IPS-18c (cell line): ENCODE measurements around the gene ESRRB.

Experiments
- H3K4me3 ChIP-seq: 2 replicates; pipeline ENCODE4 v1.7.0; 2013; ENCODE audit warnings: low read depth, mild to moderate bottlenecking, low read length, moderate library complexity; ENCODE audit not compliant: insufficient read depth
- H3K9me3 ChIP-seq: one replicate; pipeline ENCODE4 v1.6.1; 2013; ENCODE audit warnings: mild to moderate bottlenecking, low read length, moderate library complexity; ENCODE audit not compliant: control insufficient read depth, insufficient read depth

Gene ESRRB

DNA sequence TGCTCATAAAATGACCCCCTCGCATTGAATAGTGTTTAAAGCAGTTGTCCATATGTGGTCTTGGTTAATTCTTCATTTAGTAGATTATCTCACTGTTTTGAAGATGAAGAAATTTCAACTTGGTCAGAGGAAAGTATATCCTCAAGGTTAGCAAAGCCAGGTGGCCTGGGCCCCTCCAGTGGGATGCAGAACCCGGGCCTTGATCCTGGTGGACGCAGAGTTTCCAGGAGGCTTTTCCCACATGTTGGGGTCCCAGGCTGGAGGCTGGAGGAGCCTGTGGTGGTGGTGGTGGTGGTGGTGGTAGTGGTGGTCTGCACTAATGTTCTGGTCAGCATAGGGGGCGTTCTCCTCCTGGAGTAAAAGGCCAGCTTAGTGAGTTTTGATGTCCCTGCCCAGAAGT, 85.9 kb downstream of the ESRRB start:
- H3K4me3 ChIP-seq: no peak overlapping the region
- no peaks in the 10 kb centered on the region for H3K9me3 ChIP-seq

DNA sequence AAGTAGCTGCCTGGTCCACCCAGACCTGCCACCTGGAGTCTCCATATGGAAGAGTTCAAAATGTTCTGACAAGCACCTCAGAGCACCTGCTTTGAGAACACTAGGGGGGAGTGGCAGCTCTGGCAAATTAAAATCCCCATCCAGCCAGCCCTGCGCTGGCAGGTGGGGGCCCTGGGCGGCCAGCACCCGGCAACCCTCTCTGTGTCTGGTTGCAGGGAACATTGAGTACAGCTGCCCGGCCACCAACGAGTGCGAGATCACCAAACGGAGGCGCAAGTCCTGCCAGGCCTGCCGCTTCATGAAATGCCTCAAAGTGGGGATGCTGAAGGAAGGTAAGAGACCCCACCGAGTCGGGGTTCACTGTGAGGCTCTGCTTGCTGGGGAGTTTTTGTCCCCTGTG, 86.4 kb downstream of the ESRRB start:
- no peaks in the 10 kb centered on the region for H3K9me3 ChIP-seq

DNA sequence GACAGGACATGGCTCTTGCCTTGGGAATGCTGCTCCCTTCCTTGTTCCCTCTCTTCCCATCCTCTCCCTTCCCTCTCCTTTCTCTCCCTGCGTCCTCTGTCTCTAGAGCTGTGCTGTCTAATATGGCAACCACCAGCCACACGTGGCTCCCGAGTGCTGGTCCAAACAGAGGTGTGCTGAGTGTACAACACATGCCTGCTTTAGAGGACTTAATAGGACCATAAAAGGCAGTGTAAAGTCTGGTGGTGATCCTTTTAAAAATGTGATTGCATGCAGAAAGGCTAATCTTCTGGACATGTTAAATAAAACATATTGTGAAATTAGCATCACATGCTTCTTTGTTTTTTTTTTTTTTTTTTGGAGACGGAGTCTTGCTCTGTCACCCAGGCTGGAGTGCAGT, 87.2 kb downstream of the ESRRB start:
- H3K9me3 ChIP-seq: no peaks in the 10 kb centered on the region
- no peak overlapping the region for H3K4me3 ChIP-seq

More for the DNA sequence above, 86.4 kb downstream of the ESRRB start:
- no peak overlapping the region for H3K4me3 ChIP-seq

DNA sequence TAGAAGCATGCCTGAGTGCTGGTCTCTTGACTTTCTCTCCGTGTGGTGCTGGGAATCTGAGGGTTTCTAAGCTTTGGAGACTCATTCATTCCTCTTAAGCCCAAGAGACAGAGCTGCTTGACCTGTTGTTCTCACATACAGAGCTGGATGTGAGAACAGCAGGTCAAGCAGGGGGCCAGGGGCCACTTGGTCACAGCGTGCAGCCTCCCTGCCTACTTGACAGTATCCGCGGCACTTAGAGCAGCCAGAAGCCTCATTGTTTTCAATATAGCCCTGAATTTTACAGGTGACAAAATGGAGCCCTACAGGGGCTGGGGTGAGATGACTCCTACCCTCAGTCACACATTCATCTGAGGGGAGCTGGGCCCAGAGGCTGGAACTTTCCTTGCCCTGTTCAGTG, 88.9 kb downstream of the ESRRB start:
- H3K4me3 ChIP-seq: no peak overlapping the region
- H3K9me3 ChIP-seq: no peaks in the 10 kb centered on the region

DNA sequence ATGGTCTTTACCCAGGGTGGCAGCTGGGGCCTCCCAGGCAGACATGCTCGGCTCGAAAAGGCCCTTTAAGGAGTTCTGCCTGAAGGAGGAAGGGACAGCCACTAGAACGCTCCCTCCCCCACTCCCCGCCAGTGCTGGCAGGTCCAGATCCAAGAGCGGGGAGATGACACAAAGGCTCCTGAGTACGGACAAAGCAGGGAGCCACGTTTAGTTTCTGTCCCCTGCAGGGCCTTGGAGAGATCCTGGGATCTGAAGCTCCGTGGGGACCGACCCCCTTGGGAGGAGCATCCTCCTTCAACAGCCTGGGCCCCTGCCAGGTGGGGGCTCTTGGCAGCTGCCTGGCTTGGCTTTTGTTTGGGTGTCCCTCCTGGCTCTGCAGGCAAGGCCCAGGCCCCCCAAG, 89.7 kb downstream of the ESRRB start:
- no peak overlapping the region for H3K4me3 ChIP-seq
- no peaks in the 10 kb centered on the region for H3K9me3 ChIP-seq

DNA sequence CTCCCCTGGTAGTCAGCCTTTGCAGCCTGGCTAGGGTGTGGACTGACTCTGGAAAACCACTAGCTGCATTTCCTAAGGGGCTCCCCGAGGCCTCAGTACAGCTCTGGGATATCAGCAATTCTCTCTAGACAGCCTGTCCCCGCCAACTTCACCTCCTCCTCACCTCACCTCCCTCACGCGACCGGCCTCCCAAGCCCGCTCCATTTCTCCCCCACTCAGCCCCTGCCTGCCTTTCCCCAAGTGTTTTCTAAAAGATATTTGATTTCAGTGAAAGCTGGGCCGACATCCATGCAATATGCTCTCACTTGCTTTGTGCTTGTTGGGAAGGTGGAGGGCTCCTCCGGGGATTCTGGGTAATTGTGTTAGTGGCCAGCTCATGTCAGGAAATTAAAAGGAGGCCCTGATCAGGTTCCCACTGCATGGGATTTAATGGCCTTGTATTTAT, 91.8 kb downstream of the ESRRB start:
- Histone ChIP-seq H3K4me3 (no peak overlapping the region), H3K9me3 (no peaks in the 10 kb centered on the region)

- H3K9me3 ChIP-seq: no peaks in the 10 kb centered on the region
- no peak overlapping the region for H3K4me3 ChIP-seq
Observed at GRCh38 chr14:76472199-76472723, 96.3 kb downstream of the ESRRB start.

GRCh38 chr14:76473481-76474263, 97.7 kb downstream of the ESRRB start:
- H3K4me3 ChIP-seq: no peak overlapping the region
- H3K9me3 ChIP-seq: no peaks in the 10 kb centered on the region

DNA sequence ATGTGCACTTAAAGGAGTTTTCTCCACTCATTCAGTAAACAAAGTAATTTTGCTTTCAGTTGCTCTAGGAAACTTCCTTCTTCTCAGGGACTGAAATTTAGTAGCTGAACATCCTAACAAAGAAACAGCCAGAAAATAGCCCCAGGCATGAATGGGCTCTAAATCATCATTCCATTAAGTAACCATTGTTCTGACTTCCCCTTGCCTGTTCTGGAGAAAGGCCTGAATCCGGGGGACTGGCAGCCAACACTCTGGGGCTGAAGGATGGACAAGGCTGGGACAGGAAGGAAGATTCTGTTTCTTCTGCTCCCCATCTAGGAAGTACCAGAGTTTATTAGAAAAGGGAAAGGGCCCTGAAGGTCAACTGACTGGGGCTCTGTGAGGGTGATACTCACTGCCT, 104.5 kb downstream of the ESRRB start:
- Histone ChIP-seq H3K4me3 (no peak overlapping the region), H3K9me3 (no peaks in the 10 kb centered on the region)

GRCh38 chr14:76484355-76484754, 108.4 kb downstream of the ESRRB start:
- Histone ChIP-seq H3K4me3 (no peak overlapping the region), H3K9me3 (no peaks in the 10 kb centered on the region)

DNA sequence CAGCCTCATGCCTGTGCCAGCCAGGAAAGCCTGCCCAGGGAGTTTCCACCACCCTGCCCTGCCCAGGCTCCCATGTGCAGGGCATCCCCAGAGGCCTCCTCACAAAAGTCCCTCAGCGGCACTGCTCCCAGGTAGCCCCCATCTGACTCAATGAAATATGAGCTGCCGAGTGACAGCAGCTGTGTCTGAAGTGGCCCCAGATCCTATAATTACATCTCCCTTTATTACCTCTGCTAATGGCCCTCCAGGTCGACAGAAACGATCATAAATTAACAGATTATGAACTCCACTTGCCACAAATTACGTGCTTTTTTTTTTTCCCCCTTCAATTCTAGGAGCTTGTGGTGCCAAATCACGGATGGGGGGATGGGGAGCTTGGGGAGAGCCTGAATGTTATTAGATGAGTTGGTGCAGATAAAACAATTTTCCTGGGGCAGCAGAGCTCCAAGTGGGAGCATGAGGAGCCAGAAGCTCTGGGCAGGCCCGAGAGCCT, 110.4 kb downstream of the ESRRB start:
- no peaks in the 10 kb centered on the region for H3K9me3 ChIP-seq
- H3K4me3 ChIP-seq: no peak overlapping the region

DNA sequence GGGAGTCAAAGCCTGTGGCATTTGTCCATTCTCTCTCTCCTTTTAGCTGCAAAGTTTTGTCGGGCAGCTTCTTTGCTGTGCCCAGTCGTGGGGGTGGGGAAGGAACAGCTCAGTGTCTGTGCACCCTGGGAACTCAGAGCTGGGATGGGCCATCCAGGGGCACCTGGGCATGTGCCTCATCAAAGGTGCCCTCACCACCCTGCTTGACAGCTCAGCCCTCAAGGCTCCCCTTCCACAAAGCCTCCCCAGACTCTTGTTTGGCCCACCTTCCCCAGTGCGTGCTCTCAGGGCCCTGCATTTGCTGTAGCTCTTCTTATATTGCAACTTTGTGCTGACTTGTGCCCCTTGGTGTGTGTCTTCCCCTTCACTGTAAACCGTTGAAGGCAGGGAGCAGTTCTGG, 112.6 kb downstream of the ESRRB start:
- H3K9me3 ChIP-seq: no peaks in the 10 kb centered on the region
- H3K4me3 ChIP-seq: no peak overlapping the region

DNA sequence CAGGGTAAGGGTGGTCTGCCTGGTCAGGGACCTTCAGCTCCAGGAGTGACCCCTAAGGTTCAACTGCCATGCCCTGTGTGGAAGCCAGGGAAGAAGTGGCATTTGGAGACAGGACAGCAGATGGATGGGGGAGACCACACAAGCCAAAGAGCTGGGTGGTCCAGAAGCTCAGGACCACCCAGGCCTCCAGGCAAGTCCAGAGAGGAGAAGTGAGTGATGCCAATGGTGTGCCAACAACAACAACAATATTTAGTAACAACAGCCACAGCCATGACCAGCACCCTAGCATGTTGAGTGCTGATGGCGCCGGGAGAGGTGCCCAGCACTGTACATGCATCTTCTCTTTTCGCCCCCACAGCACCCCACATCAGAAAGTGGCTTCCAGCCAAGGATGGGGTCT, 113.7 kb downstream of the ESRRB start:
- Histone ChIP-seq H3K9me3 (no peaks in the 10 kb centered on the region), H3K4me3 (no peak overlapping the region)

GRCh38 chr14:76490111-76490510, 114.2 kb downstream of the ESRRB start:
- Histone ChIP-seq H3K4me3 (no peak overlapping the region), H3K9me3 (no peaks in the 10 kb centered on the region)

- H3K4me3 ChIP-seq: no peak overlapping the region
- H3K9me3 ChIP-seq: no peaks in the 10 kb centered on the region
Observed at GRCh38 chr14:76490735-76491134, 114.8 kb downstream of the ESRRB start.

- Histone ChIP-seq H3K4me3 (no peak overlapping the region), H3K9me3 (no peaks in the 10 kb centered on the region)
Observed at GRCh38 chr14:76491172-76491930, 115.4 kb downstream of the ESRRB start.

- no peak overlapping the region for H3K4me3 ChIP-seq
- no peaks in the 10 kb centered on the region for H3K9me3 ChIP-seq
Observed at GRCh38 chr14:76495983-76496382, 120.0 kb downstream of the ESRRB start.

DNA sequence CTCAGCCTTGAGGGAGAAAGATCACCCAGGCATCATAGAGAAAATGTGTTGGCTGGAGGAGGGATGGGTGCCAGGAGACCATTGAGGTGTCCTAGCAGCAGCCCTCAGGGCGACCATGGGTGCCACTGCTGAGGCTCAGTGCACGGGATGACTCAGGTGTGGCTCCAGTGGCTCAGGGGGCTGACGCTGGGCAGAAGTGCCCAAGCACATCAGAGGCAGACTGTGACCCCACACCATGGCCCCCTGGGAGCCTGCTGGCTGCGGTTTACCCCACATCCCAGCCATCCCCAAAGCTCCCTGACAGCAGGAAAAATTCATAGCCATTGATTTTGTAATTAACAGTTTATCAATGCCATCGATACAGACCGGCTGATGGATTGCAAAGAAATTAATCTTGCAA, 120.7 kb downstream of the ESRRB start:
- Histone ChIP-seq H3K9me3 (no peaks in the 10 kb centered on the region), H3K4me3 (no peak overlapping the region)
